ENCODE results near the gene ITGB5.

- TF ChIP-seq RAD21 (IDR thresholded peaks at IDR 0.05; ENCODE audit: low read depth) (no peak), CTCF (IDR thresholded peaks at IDR 0.05 in 2 of 3, conservative IDR thresholded peaks at IDR 0.05 in 1 of 3; ENCODE audit: borderline replicate concordance in 1 of 3, insufficient read depth in 1 of 3, low read depth in 2 of 3, low read length in 2 of 3) (no peak), POLR2A (IDR thresholded peaks at IDR 0.05; ENCODE audit: borderline replicate concordance, extremely low read depth, insufficient read depth, insufficient read length) (no peak)
These were observed 32.6 kb upstream of the ITGB5 start for GRCh38 chr3:124919756-124920155.
